Measurements from ENCODE around the gene PDXK. TPM values are rescaled to one million over a fixed set of nuclear protein-coding genes. Genes with fewer than 3 reads are reported as not detected.

Gene PDXK
- total RNA-seq, 1 experiment from 2014 or later: 210 TPM

GRCh38 chr21:43692949-43693348 is 26.0 kb upstream of the PDXK start:
- no TSS peak for BruUV-seq (replicated peaks)
- ChIA-PET POLR2A (interaction anchor here (0.5 to 3.0 kb wide), 3 partner anchors 19 to 53 kb away, joined by 3 to 18 read pairs (median 3); no protein-coding TSS in a partner anchor), CTCF (interaction anchor here (0.6 to 1.0 kb wide), 2 partner anchors 10 to 30 kb away, joined by 3 to 4 read pairs; no protein-coding TSS in a partner anchor)
- DNase-seq (ENCODE audit: unreplicated experiment): no peak
- Mint-ChIP-seq H3K4me3 (ENCODE audit: unreplicated experiment) (no peak overlapping the region), H3K9me3 (ENCODE audit: unreplicated experiment) (no peaks in the 10 kb centered on the region), H3K36me3 (ENCODE audit: insufficient read depth, unreplicated experiment) (peaks cover 76% of the 10 kb centered on the region), H3K4me1 (ENCODE audit: insufficient read depth, unreplicated experiment) (peaks cover 5% of the 10 kb centered on the region), H3K27me3 (ENCODE audit: insufficient read depth, unreplicated experiment) (no peaks in the 10 kb centered on the region), H3K27ac (ENCODE audit: low read depth, unreplicated experiment) (no peak overlapping the region)
- intact Hi-C loops (cut with micrococcal nuclease): no loop called here
- TF ChIP-seq CTCF (IDR thresholded peaks at IDR 0.05; ENCODE audit: unreplicated experiment): no peak

DNA sequence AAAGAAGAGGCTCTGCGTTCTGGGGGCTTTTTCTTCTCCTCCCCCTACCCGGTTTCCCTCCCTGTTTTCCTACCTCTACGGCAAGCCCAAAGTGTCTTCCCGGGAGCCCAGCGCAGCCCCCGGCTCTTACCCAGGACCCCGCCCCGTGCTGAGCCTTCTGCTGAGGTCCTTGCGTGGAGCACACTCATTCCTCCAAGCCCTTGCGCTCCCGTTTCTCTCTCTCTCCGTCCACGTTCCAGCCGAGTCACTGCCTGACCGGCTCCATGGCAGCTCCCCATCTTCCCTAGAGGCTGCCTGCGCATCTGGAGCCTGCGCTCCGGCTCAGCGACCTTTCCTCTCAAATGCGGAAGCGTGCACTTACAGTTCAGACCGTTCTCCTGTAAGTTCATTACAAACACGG is 24.9 kb upstream of the PDXK start:
- Mint-ChIP-seq H3K4me3 (ENCODE audit: unreplicated experiment) (no peak overlapping the region), H3K27me3 (ENCODE audit: insufficient read depth, unreplicated experiment) (no peaks in the 10 kb centered on the region), H3K9me3 (ENCODE audit: unreplicated experiment) (no peaks in the 10 kb centered on the region), H3K4me1 (ENCODE audit: insufficient read depth, unreplicated experiment) (peaks cover 6% of the 10 kb centered on the region), H3K36me3 (ENCODE audit: insufficient read depth, unreplicated experiment) (peaks cover 67% of the 10 kb centered on the region), H3K27ac (ENCODE audit: low read depth, unreplicated experiment) (no peak overlapping the region)
- intact Hi-C loops (cut with micrococcal nuclease): no loop called here
- DNase-seq (ENCODE audit: unreplicated experiment): no peak
- no peak for TF ChIP-seq CTCF (IDR thresholded peaks at IDR 0.05; ENCODE audit: unreplicated experiment)
- ChIA-PET CTCF (interaction anchor here (1.0 to 1.4 kb wide), 2 partner anchors 24 to 31 kb away, joined by 3 to 5 read pairs; no protein-coding TSS in a partner anchor), POLR2A (interaction anchor here (0.6 kb wide), 1 partner anchor 22 kb away, joined by 3 read pairs; no protein-coding TSS in a partner anchor)
- BruUV-seq (replicated peaks): no TSS peak

DNA sequence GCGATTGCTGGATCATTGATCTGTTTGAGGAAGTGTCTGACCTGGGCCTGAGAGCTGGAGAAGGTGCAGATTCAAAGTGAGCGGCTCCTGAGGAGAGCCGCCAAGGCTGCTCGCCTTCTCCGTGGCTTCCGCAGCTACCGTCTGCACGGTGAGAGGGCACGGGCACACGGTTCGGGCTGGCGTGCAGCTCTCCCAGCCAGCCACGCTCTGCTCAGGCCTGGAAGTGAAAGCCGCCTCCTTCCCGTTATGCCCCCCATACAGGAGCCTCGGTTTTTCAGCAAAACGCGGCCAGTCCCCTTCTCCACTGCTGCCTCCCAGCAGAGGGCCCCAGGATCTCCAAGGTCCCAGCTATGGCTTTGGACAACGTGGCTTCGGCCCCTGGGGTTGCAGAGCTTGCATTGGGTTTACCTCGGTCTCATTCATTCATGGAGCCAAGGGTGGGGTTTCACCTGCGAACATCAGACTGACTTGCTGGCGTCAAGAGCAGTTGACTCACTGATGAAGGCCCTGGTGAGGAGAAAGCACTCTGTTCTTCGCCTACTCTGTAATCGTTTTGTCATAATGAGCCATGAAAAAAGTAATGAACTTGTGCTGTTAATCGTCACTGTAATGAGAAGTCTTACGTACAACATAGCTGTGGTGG is 24.4 kb upstream of the PDXK start:
- ChIA-PET CTCF (interaction anchor here (0.6 to 1.4 kb wide), 2 partner anchors 24 to 58 kb away, joined by 3 to 5 read pairs; no protein-coding TSS in a partner anchor), POLR2A (interaction anchor here (0.6 to 1.6 kb wide), 2 partner anchors 10 to 22 kb away, joined by 3 to 4 read pairs; no protein-coding TSS in a partner anchor)
- Mint-ChIP-seq H3K36me3 (ENCODE audit: insufficient read depth, unreplicated experiment) (peaks cover 64% of the 10 kb centered on the region), H3K27ac (ENCODE audit: low read depth, unreplicated experiment) (no peak overlapping the region), H3K9me3 (ENCODE audit: unreplicated experiment) (no peaks in the 10 kb centered on the region), H3K4me1 (ENCODE audit: insufficient read depth, unreplicated experiment) (peaks cover 6% of the 10 kb centered on the region), H3K4me3 (ENCODE audit: unreplicated experiment) (no peak overlapping the region), H3K27me3 (ENCODE audit: insufficient read depth, unreplicated experiment) (no peaks in the 10 kb centered on the region)
- intact Hi-C loops (cut with micrococcal nuclease): no loop called here
- no peak for DNase-seq (ENCODE audit: unreplicated experiment)
- no TSS peak for BruUV-seq (replicated peaks)
- no peak for TF ChIP-seq CTCF (IDR thresholded peaks at IDR 0.05; ENCODE audit: unreplicated experiment)

GRCh38 chr21:43696214-43696613 is 22.7 kb upstream of the PDXK start:
- DNase-seq (ENCODE audit: unreplicated experiment): no peak
- ChIA-PET CTCF (interaction anchor here (0.6 kb wide), 1 partner anchor 20 kb away, joined by 3 read pairs; no protein-coding TSS in a partner anchor), POLR2A (interaction anchor here (1.6 kb wide), 1 partner anchor 11 kb away, joined by 4 read pairs; no protein-coding TSS in a partner anchor)
- TF ChIP-seq CTCF (IDR thresholded peaks at IDR 0.05; ENCODE audit: unreplicated experiment): no peak
- BruUV-seq (replicated peaks): no TSS peak
- Mint-ChIP-seq H3K4me3 (ENCODE audit: unreplicated experiment) (no peak overlapping the region), H3K4me1 (ENCODE audit: insufficient read depth, unreplicated experiment) (peaks cover 10% of the 10 kb centered on the region), H3K9me3 (ENCODE audit: unreplicated experiment) (no peaks in the 10 kb centered on the region), H3K36me3 (ENCODE audit: insufficient read depth, unreplicated experiment) (peaks cover 47% of the 10 kb centered on the region), H3K27me3 (ENCODE audit: insufficient read depth, unreplicated experiment) (no peaks in the 10 kb centered on the region), H3K27ac (ENCODE audit: low read depth, unreplicated experiment) (peak overlapping the region; percentile 59)
- intact Hi-C loops (cut with micrococcal nuclease): no loop called here
